OCI-LY3 (cell line): ENCODE results near the gene ADGRL1.

ENCODE experiments used
- H2AFZ ChIP-seq: fragments of 200-600, 300-600 bp; shearing (Covaris generic); 2 replicates; pipeline ENCODE4 v1.6.0; 2014; ENCODE audit warnings: antibody characterized with exemption, low read depth, low read length
- H3K27ac ChIP-seq: fragments of 200-600, 300-600 bp; sonication (generic); 2 replicates; pipeline ENCODE4 v1.5.1; 2014; ENCODE audit warnings: mild to moderate bottlenecking, low read length, moderate library complexity, mixed read lengths
- H3K27me3 ChIP-seq: fragments of 200-600, 300-600 bp; sonication (generic); 2 replicates; pipeline ENCODE4 v1.6.1; 2014; ENCODE audit warnings: low read depth, low read length, mixed read lengths
- H3K36me3 ChIP-seq: fragments of 200-600, 300-600 bp; sonication (generic); replicated peaks from 2 replicates; pipeline ENCODE3; 2014; ENCODE audit warnings: low read depth, low read length, mixed read lengths
- H3K4me1 ChIP-seq: fragments of 300-600, 200-600 bp; sonication (generic); 2 replicates; pipeline ENCODE4 v1.6.1; 2014; ENCODE audit warnings: low read length, mixed read lengths
- H3K4me2 ChIP-seq: fragments of 200-600, 300-600 bp; sonication (generic); 2 replicates; pipeline ENCODE4 v1.6.1; 2014; ENCODE audit warnings: low read length, mixed read lengths
- H3K4me3 ChIP-seq: fragments of 300-600, 200-600 bp; sonication (generic); 2 replicates; pipeline ENCODE4 v1.5.1; 2014; ENCODE audit warnings: antibody characterized with exemption, mild to moderate bottlenecking, low read length, moderate library complexity
- H3K79me2 ChIP-seq: fragments of 300-600, 200-600 bp; shearing (Covaris generic); 2 replicates; pipeline ENCODE4 v1.6.1; 2014; ENCODE audit warnings: mild to moderate bottlenecking, low read length, mixed read lengths
- H3K9ac ChIP-seq: fragments of 300-600, 200-600 bp; shearing (Covaris generic); 2 replicates; pipeline ENCODE4 v1.6.0; 2014; ENCODE audit warnings: mild to moderate bottlenecking, low read length, moderate library complexity
- H3K9me3 ChIP-seq: fragments of 200-600, 300-600 bp; shearing (Covaris generic); 2 replicates; pipeline ENCODE4 v1.6.1; 2014; ENCODE audit warnings: low read length, mixed read lengths; ENCODE audit not compliant: insufficient read depth
- H4K20me1 ChIP-seq: fragments of 200-600, 300-600 bp; sonication (generic); 2 replicates; pipeline ENCODE4 v1.6.1; 2016; ENCODE audit warnings: low read length, mixed read lengths; ENCODE audit not compliant: insufficient read depth
- CTCF ChIP-seq: fragments of 200-600, 300-600 bp; sonication (generic); IDR thresholded peaks from 2 replicates; pipeline ENCODE4 v1.5.1; 2014; ENCODE audit warnings: antibody characterized with exemption, low read length, low read depth
- EZH2phosphoT487 ChIP-seq: fragments of 200-600 bp; shearing (Covaris generic); IDR thresholded peaks from 2 replicates; pipeline ENCODE4 v1.6.1; 2018; ENCODE audit warnings: antibody characterized with exemption, mixed run types, low read depth

ADGRL1 gene

GRCh38 chr19:14175351-14175792, 30.6 kb downstream of the ADGRL1 start:
- TF ChIP-seq EZH2phosphoT487: no peak
- TF ChIP-seq CTCF: no peak

GRCh38 chr19:14174883-14175282, 31.1 kb downstream of the ADGRL1 start:
- no peaks in the 10 kb centered on the region for H4K20me1 ChIP-seq
- no peak overlapping the region for H3K9ac ChIP-seq
- no peak overlapping the region for H3K27ac ChIP-seq
- H3K9me3 ChIP-seq: no peaks in the 10 kb centered on the region
- TF ChIP-seq CTCF (no peak), EZH2phosphoT487 (no peak)
- H3K27me3 ChIP-seq: no peaks in the 10 kb centered on the region
- no peaks in the 10 kb centered on the region for H3K79me2 ChIP-seq
- H3K4me1 ChIP-seq: no peaks in the 10 kb centered on the region
- H3K36me3 ChIP-seq: no peaks in the 10 kb centered on the region
- no peak overlapping the region for H3K4me2 ChIP-seq
- no peak overlapping the region for H2AFZ ChIP-seq
- no peak overlapping the region for H3K4me3 ChIP-seq

More at GRCh38 chr19:14175351-14175792, 30.6 kb downstream of the ADGRL1 start:
- no peaks in the 10 kb centered on the region for H3K36me3 ChIP-seq
- no peak overlapping the region for H3K27ac ChIP-seq
- H2AFZ ChIP-seq: no peak overlapping the region
- H4K20me1 ChIP-seq: no peaks in the 10 kb centered on the region
- H3K9me3 ChIP-seq: no peaks in the 10 kb centered on the region
- no peaks in the 10 kb centered on the region for H3K79me2 ChIP-seq
- H3K4me1 ChIP-seq: no peaks in the 10 kb centered on the region
- H3K27me3 ChIP-seq: no peaks in the 10 kb centered on the region
- no peak overlapping the region for H3K4me3 ChIP-seq
- no peak overlapping the region for H3K4me2 ChIP-seq
- no peak overlapping the region for H3K9ac ChIP-seq

GRCh38 chr19:14168993-14169392, 37.0 kb downstream of the ADGRL1 start:
- Histone ChIP-seq H3K27me3 (peaks cover 3% of the 10 kb centered on the region; the same call in 1 of the 2 replicates), H3K9me3 (no peaks in the 10 kb centered on the region), H3K4me2 (no peak overlapping the region), H3K79me2 (no peaks in the 10 kb centered on the region), H4K20me1 (no peaks in the 10 kb centered on the region), H3K9ac (no peak overlapping the region), H3K4me3 (no peak overlapping the region), H2AFZ (no peak overlapping the region), H3K27ac (no peak overlapping the region), H3K36me3 (no peaks in the 10 kb centered on the region), H3K4me1 (no peaks in the 10 kb centered on the region)
- TF ChIP-seq CTCF (no peak), EZH2phosphoT487 (no peak)

- H3K36me3 ChIP-seq: no peaks in the 10 kb centered on the region
- H3K27me3 ChIP-seq: peaks cover 3% of the 10 kb centered on the region; the same call in 1 of the 2 replicates
- no peak overlapping the region for H3K4me3 ChIP-seq
- H3K9me3 ChIP-seq: no peaks in the 10 kb centered on the region
- H3K9ac ChIP-seq: no peak overlapping the region
- no peak overlapping the region for H2AFZ ChIP-seq
- H3K79me2 ChIP-seq: no peaks in the 10 kb centered on the region
- H3K4me2 ChIP-seq: no peak overlapping the region
- H3K4me1 ChIP-seq: no peaks in the 10 kb centered on the region
- no peaks in the 10 kb centered on the region for H4K20me1 ChIP-seq
- TF ChIP-seq EZH2phosphoT487 (no peak), CTCF (no peak)
- no peak overlapping the region for H3K27ac ChIP-seq
Measured at GRCh38 chr19:14168259-14168972, 37.6 kb downstream of the ADGRL1 start.
